Karpas-422 (cell line): ENCODE results near the gene MIPOL1. TPM values are rescaled to one million over a fixed set of nuclear protein-coding genes. Genes with fewer than 3 reads are reported as not detected.
"Not testable (repeated sequence)": the region's sequence is repeated elsewhere in the genome, so short reads cannot be mapped to it uniquely, and the experiment has no call there.

ENCODE experiments used
- DNase-seq: peaks from one replicate; pipeline ENCODE4 v3.0.0-alpha.2; 2015
- H2AFZ ChIP-seq: fragments of 200-600 bp; sonication (generic); 2 replicates; pipeline ENCODE4 v1.6.1; 2014; ENCODE audit warnings: antibody characterized with exemption, low read length, mixed read lengths
- H3K27ac ChIP-seq: fragments of 200-600 bp; sonication (generic); 2 replicates; pipeline ENCODE4 v1.5.1; 2014; ENCODE audit warnings: mild to moderate bottlenecking, low read length, moderate library complexity
- H3K27me3 ChIP-seq: fragments of 200-600 bp; sonication (generic); 2 replicates; pipeline ENCODE4 v1.6.1; 2014; ENCODE audit warnings: low read length, mixed read lengths
- H3K36me3 ChIP-seq: fragments of 200-600 bp; sonication (generic); 2 replicates; pipeline ENCODE4 v1.6.1; 2014; ENCODE audit warnings: low read length, mixed read lengths; ENCODE audit not compliant: insufficient read depth
- H3K4me1 ChIP-seq: fragments of 200-600 bp; sonication (generic); 2 replicates; pipeline ENCODE4 v1.6.1; 2014; ENCODE audit warnings: mild to moderate bottlenecking, low read length, mixed read lengths
- H3K4me2 ChIP-seq: fragments of 200-600 bp; sonication (generic); 2 replicates; pipeline ENCODE4 v1.6.1; 2014; ENCODE audit warnings: low read length, low read depth, mild to moderate bottlenecking; ENCODE audit not compliant: poor library complexity, severe bottlenecking
- H3K4me3 ChIP-seq: fragments of 200-600 bp; sonication (generic); 2 replicates; pipeline ENCODE4 v1.5.1; 2014; ENCODE audit warnings: mild to moderate bottlenecking, antibody characterized with exemption, low read length, mixed read lengths
- H3K79me2 ChIP-seq: fragments of 200-600 bp; sonication (generic); 2 replicates; pipeline ENCODE4 v1.6.1; 2014; ENCODE audit warnings: mild to moderate bottlenecking, low read length, mixed read lengths
- H3K9ac ChIP-seq: fragments of 200-600 bp; sonication (generic); 2 replicates; pipeline ENCODE4 v1.6.0; 2014; ENCODE audit warnings: low read length
- H3K9me2 ChIP-seq: fragments of 200-600 bp; sonication (generic), shearing (Covaris generic); replicated peaks from 2 replicates; pipeline ENCODE4 v1.6.0; 2014; ENCODE audit warnings: mild to moderate bottlenecking, low read length, moderate library complexity; ENCODE audit not compliant: insufficient read depth
- H3K9me3 ChIP-seq: fragments of 300-700, 200-600 bp; sonication (generic); 2 replicates; pipeline ENCODE4 v1.6.1; 2014; ENCODE audit warnings: low read length, mixed read lengths
- H4K20me1 ChIP-seq: fragments of 200-600 bp; sonication (generic); 2 replicates; pipeline ENCODE4 v1.6.1; 2014; ENCODE audit warnings: mild to moderate bottlenecking, antibody characterized with exemption, low read length, low read depth; ENCODE audit not compliant: insufficient read depth
- total RNA-seq: library from RNA; depleted of rRNA; stranded (reverse); fragments of >200 nt; shearing (Covaris generic); gene quantifications from 2 replicates; pipeline ENCODE4 v1.2.3, GENCODE V29; 2014; ENCODE audit warnings: low replicate concordance

The MIPOL1 gene
- total RNA-seq, 1 experiment from 2014 or later: not detected

GRCh38 chr14:37181441-37181840 is 16.3 kb upstream of the MIPOL1 start:
- no peaks in the 10 kb centered on the region for H3K9me3 ChIP-seq
- no peak for DNase-seq
- H3K27ac ChIP-seq: no peak overlapping the region
- no peak overlapping the region for H2AFZ ChIP-seq
- no peaks in the 10 kb centered on the region for H3K36me3 ChIP-seq
- no peak overlapping the region for H3K9ac ChIP-seq
- H3K27me3 ChIP-seq: no peaks in the 10 kb centered on the region; the same call in 1 of the 2 replicates
- H3K4me1 ChIP-seq: no peaks in the 10 kb centered on the region
- H3K4me2 ChIP-seq: no peak overlapping the region
- no peak overlapping the region for H3K4me3 ChIP-seq
- H4K20me1 ChIP-seq: no peaks in the 10 kb centered on the region
- no peaks in the 10 kb centered on the region for H3K9me2 ChIP-seq
- no peaks in the 10 kb centered on the region for H3K79me2 ChIP-seq

GRCh38 chr14:37184520-37184919 is 13.2 kb upstream of the MIPOL1 start:
- H3K27me3 ChIP-seq, H3K36me3 ChIP-seq, H3K9ac ChIP-seq, H3K27ac ChIP-seq, H3K4me2 ChIP-seq, H3K9me2 ChIP-seq, H4K20me1 ChIP-seq, H3K4me1 ChIP-seq, H2AFZ ChIP-seq, DNase-seq, H3K4me3 ChIP-seq, H3K79me2 ChIP-seq, H3K9me3 ChIP-seq: not testable (repeated sequence)

- H3K27ac ChIP-seq: no peak overlapping the region
- no peaks in the 10 kb centered on the region for H3K79me2 ChIP-seq
- H3K4me1 ChIP-seq: no peaks in the 10 kb centered on the region
- H2AFZ ChIP-seq: no peak overlapping the region
- no peaks in the 10 kb centered on the region for H3K9me3 ChIP-seq
- no peak overlapping the region for H3K4me2 ChIP-seq
- no peaks in the 10 kb centered on the region for H3K9me2 ChIP-seq
- H3K36me3 ChIP-seq: no peaks in the 10 kb centered on the region
- H3K9ac ChIP-seq: no peak overlapping the region
- no peaks in the 10 kb centered on the region; the same call in 1 of the 2 replicates for H3K27me3 ChIP-seq
- DNase-seq: no peak
- H4K20me1 ChIP-seq: no peaks in the 10 kb centered on the region
- H3K4me3 ChIP-seq: no peak overlapping the region
Measured at GRCh38 chr14:37185670-37186069, 12.1 kb upstream of the MIPOL1 start.

- no peak overlapping the region for H3K4me2 ChIP-seq
- H3K27me3 ChIP-seq: no peaks in the 10 kb centered on the region; the same call in 1 of the 2 replicates
- H3K9ac ChIP-seq: no peak overlapping the region
- no peak overlapping the region for H3K27ac ChIP-seq
- H2AFZ ChIP-seq: no peak overlapping the region
- no peaks in the 10 kb centered on the region for H3K4me1 ChIP-seq
- no peaks in the 10 kb centered on the region for H4K20me1 ChIP-seq
- H3K9me2 ChIP-seq: no peaks in the 10 kb centered on the region
- DNase-seq: no peak
- H3K9me3 ChIP-seq: no peaks in the 10 kb centered on the region
- no peak overlapping the region for H3K4me3 ChIP-seq
- H3K79me2 ChIP-seq: no peaks in the 10 kb centered on the region
- no peaks in the 10 kb centered on the region for H3K36me3 ChIP-seq
Measured at GRCh38 chr14:37186865-37187264, 10.9 kb upstream of the MIPOL1 start.

- H3K4me1 ChIP-seq: no peaks in the 10 kb centered on the region
- H3K4me2 ChIP-seq: no peak overlapping the region
- no peaks in the 10 kb centered on the region; the same call in 1 of the 2 replicates for H3K27me3 ChIP-seq
- no peaks in the 10 kb centered on the region for H3K9me3 ChIP-seq
- H3K9ac ChIP-seq: no peak overlapping the region
- H3K79me2 ChIP-seq: no peaks in the 10 kb centered on the region
- no peaks in the 10 kb centered on the region for H3K9me2 ChIP-seq
- no peak overlapping the region for H3K27ac ChIP-seq
- H4K20me1 ChIP-seq: no peaks in the 10 kb centered on the region
- H3K36me3 ChIP-seq: no peaks in the 10 kb centered on the region
- no peak overlapping the region for H3K4me3 ChIP-seq
- H2AFZ ChIP-seq: no peak overlapping the region
- DNase-seq: no peak
Measured at GRCh38 chr14:37187294-37187693, 10.4 kb upstream of the MIPOL1 start.

- H3K9ac ChIP-seq, H3K27ac ChIP-seq, H3K27me3 ChIP-seq, H3K4me1 ChIP-seq, H3K4me3 ChIP-seq, H3K9me2 ChIP-seq, H2AFZ ChIP-seq, H4K20me1 ChIP-seq, H3K79me2 ChIP-seq, DNase-seq, H3K4me2 ChIP-seq, H3K36me3 ChIP-seq, H3K9me3 ChIP-seq: not testable (repeated sequence)
Measured at GRCh38 chr14:37187840-37188577, 9.7 kb upstream of the MIPOL1 start.

GRCh38 chr14:37189733-37190132 is 8.0 kb upstream of the MIPOL1 start:
- not testable (repeated sequence) for H3K4me3 ChIP-seq, H3K9ac ChIP-seq, H4K20me1 ChIP-seq, H3K79me2 ChIP-seq, DNase-seq, H3K27ac ChIP-seq, H3K4me2 ChIP-seq, H3K9me2 ChIP-seq, H2AFZ ChIP-seq, H3K9me3 ChIP-seq, H3K4me1 ChIP-seq, H3K27me3 ChIP-seq, H3K36me3 ChIP-seq

- Histone ChIP-seq H3K27ac (no peak overlapping the region), H3K4me2 (no peak overlapping the region), H4K20me1 (no peaks in the 10 kb centered on the region), H3K79me2 (no peaks in the 10 kb centered on the region), H3K9me3 (no peaks in the 10 kb centered on the region), H2AFZ (no peak overlapping the region), H3K4me1 (no peaks in the 10 kb centered on the region), H3K27me3 (no peaks in the 10 kb centered on the region), H3K36me3 (no peaks in the 10 kb centered on the region), H3K4me3 (no peak overlapping the region), H3K9me2 (no peaks in the 10 kb centered on the region), H3K9ac (no peak overlapping the region)
- no peak for DNase-seq
Measured at GRCh38 chr14:37194698-37195097, 3.0 kb upstream of the MIPOL1 start.
